Ovary (tissue), 3 donors: ENCODE results near the gene UBL7.

Experiments used
- CTCF ChIP-seq, 3 donors: fragments of 450-650 bp in 2 of 3; fragments of 200-600 bp in 1 of 3; IDR thresholded peaks; one replicate each; pipeline versions ENCODE4 v1.5.1 to v1.8.0; 2016 to 2022; ENCODE audit warnings: antibody characterized with exemption in 3 of 3, mild to moderate bottlenecking in 1 of 3
- EP300 ChIP-seq: sonication (generic); formaldehyde crosslinking; IDR thresholded peaks from one replicate; pipeline ENCODE4 v1.6.1; 2017; ENCODE audit warnings: antibody characterized with exemption
- POLR2A ChIP-seq: fragments of 450-650 bp; IDR thresholded peaks from one replicate; pipeline ENCODE4 v1.6.1; 2017; ENCODE audit warnings: antibody characterized with exemption, mild to moderate bottlenecking, moderate library complexity
- donor health status: DM: no; HTN: no; CAD: no.

- TF ChIP-seq EP300, result no peak
- no peak for TF ChIP-seq CTCF (IDR thresholded peaks at IDR 0.05)
- no peak for TF ChIP-seq POLR2A
These were observed 62.8 kb downstream of the UBL7 start for GRCh38 chr15:74398183-74398582.
